ENCODE data around the gene CUL3. TPM values are rescaled to one million over a fixed set of nuclear protein-coding genes. Genes with fewer than 3 reads are reported as not detected.

Gene CUL3
- total RNA-seq, 6 donors from 2014 or later: 24.6 to 117 (median 58.0) TPM

GRCh38 chr2:224543939-224544338 is 41.2 kb downstream of the CUL3 start:
- DNase-seq (no peak), ATAC-seq (ENCODE audit: low FRiP score in 2 of 2) (no peak)
- no peak overlapping the region for H3K27ac ChIP-seq
- H3K27me3 ChIP-seq: no peaks in the 10 kb centered on the region
- H3K36me3 ChIP-seq: peaks cover 0 to 10% (median 0%) of the 10 kb centered on the region in 4 donors
- H3K4me1 ChIP-seq: peaks cover 4 to 14% (median 12%) of the 10 kb centered on the region in 4 donors
- H3K9me3 ChIP-seq: no peaks in the 10 kb centered on the region
- no peak overlapping the region for H3K4me3 ChIP-seq
- no peak for TF ChIP-seq EP300 (IDR thresholded peaks at IDR 0.05)
- no peak for TF ChIP-seq POLR2A (IDR thresholded peaks at IDR 0.05)
- no peak for TF ChIP-seq POLR2AphosphoS5 (IDR thresholded peaks at IDR 0.05)
- TF ChIP-seq CTCF (IDR thresholded peaks at IDR 0.05): no peak

GRCh38 chr2:224538561-224539138 is 46.5 kb downstream of the CUL3 start:
- ATAC-seq (ENCODE audit: low FRiP score in 2 of 2) (no peak), DNase-seq (no peak)
- 67 to 80% methylated on average over 4 of the region's 4 CpGs for WGBS, 2 donors

GRCh38 chr2:224532931-224533330 is 52.2 kb downstream of the CUL3 start:
- WGBS, 2 donors: 89 to 95% methylated on average over 3 of the region's 3 CpGs
- Histone ChIP-seq H3K27ac (no peak overlapping the region), H3K9me3 (no peaks in the 10 kb centered on the region), H3K36me3 (peaks cover 0 to 24% (median 0%) of the 10 kb centered on the region in 4 donors), H3K27me3 (no peaks in the 10 kb centered on the region), H3K4me3 (no peak overlapping the region), H3K4me1 (peaks cover 1 to 10% (median 5%) of the 10 kb centered on the region in 4 donors)
- ATAC-seq (ENCODE audit: low FRiP score in 2 of 2): no peak
- no peak for DNase-seq
- TF ChIP-seq EP300 (IDR thresholded peaks at IDR 0.05) (no peak), POLR2AphosphoS5 (IDR thresholded peaks at IDR 0.05) (no peak), POLR2A (IDR thresholded peaks at IDR 0.05) (no peak), CTCF (IDR thresholded peaks at IDR 0.05) (no peak)

More at GRCh38 chr2:224538561-224539138, 46.5 kb downstream of the CUL3 start:
- no peak overlapping the region for H3K27ac ChIP-seq
- H3K9me3 ChIP-seq: no peaks in the 10 kb centered on the region
- peaks cover 0 to 23% (median 0%) of the 10 kb centered on the region in 4 donors for H3K36me3 ChIP-seq
- no peaks in the 10 kb centered on the region for H3K27me3 ChIP-seq
- TF ChIP-seq CTCF (IDR thresholded peaks at IDR 0.05) (no peak), POLR2A (IDR thresholded peaks at IDR 0.05) (no peak), POLR2AphosphoS5 (IDR thresholded peaks at IDR 0.05) (no peak), EP300 (IDR thresholded peaks at IDR 0.05) (no peak)
- peaks cover 2 to 10% (median 6%) of the 10 kb centered on the region in 4 donors for H3K4me1 ChIP-seq
- no peak overlapping the region for H3K4me3 ChIP-seq

GRCh38 chr2:224532441-224532840 is 52.7 kb downstream of the CUL3 start:
- no peak overlapping the region for H3K27ac ChIP-seq
- H3K27me3 ChIP-seq: no peaks in the 10 kb centered on the region
- H3K36me3 ChIP-seq: peaks cover 0 to 24% (median 0%) of the 10 kb centered on the region in 4 donors
- H3K9me3 ChIP-seq: no peaks in the 10 kb centered on the region
- TF ChIP-seq EP300 (IDR thresholded peaks at IDR 0.05) (no peak), CTCF (IDR thresholded peaks at IDR 0.05) (no peak), POLR2A (IDR thresholded peaks at IDR 0.05) (no peak), POLR2AphosphoS5 (IDR thresholded peaks at IDR 0.05) (no peak)
- no peak overlapping the region for H3K4me3 ChIP-seq
- peaks cover 0 to 10% (median 5%) of the 10 kb centered on the region in 4 donors for H3K4me1 ChIP-seq
- WGBS, 2 donors: 81 to 83% methylated on average over 1 of the region's 1 CpG
- DNase-seq: no peak
- no peak for ATAC-seq (ENCODE audit: low FRiP score in 2 of 2)

- ATAC-seq (ENCODE audit: low FRiP score in 2 of 2): no peak
- H3K4me1 ChIP-seq: peaks cover 16 to 29% (median 29%) of the 10 kb centered on the region in 4 donors
Observed at GRCh38 chr2:224528171-224528570, 57.0 kb downstream of the CUL3 start.

More at GRCh38 chr2:224528171-224528570, 57.0 kb downstream of the CUL3 start:
- WGBS, 2 donors: 80 to 96% methylated on average over 2 to 3 of the region's 3 CpGs
- no peak overlapping the region for H3K27ac ChIP-seq
- no peak overlapping the region for H3K4me3 ChIP-seq
- H3K9me3 ChIP-seq: no peaks in the 10 kb centered on the region
- no peak for DNase-seq
- no peaks in the 10 kb centered on the region for H3K27me3 ChIP-seq
- H3K36me3 ChIP-seq: peaks cover 0 to 10% (median 0%) of the 10 kb centered on the region in 4 donors
- TF ChIP-seq POLR2AphosphoS5 (IDR thresholded peaks at IDR 0.05) (no peak), CTCF (IDR thresholded peaks at IDR 0.05) (no peak), POLR2A (IDR thresholded peaks at IDR 0.05) (no peak), EP300 (IDR thresholded peaks at IDR 0.05) (no peak)
